Tibial artery (tissue), 4 donors: ENCODE measurements around the gene KCNJ13.

Experiments used
- DNase-seq, 2 donors: peaks; one replicate each; pipeline ENCODE4 v3.0.0-alpha.2; 2019
- H3K27ac ChIP-seq, 2 donors: fragments of 200-600 bp; sonication (generic) in 1 of 2; 1 replicate in 1 of 2; 2 replicates in 1 of 2; pipeline ENCODE4 v1.5.1; 2018 to 2019; ENCODE audit warnings: mild to moderate bottlenecking in 1 of 2
- H3K27me3 ChIP-seq, 2 donors: fragments of 200-600 bp; sonication (generic) in 1 of 2; one replicate each; pipeline versions ENCODE4 v1.5.1 to v1.6.0; 2016 to 2019
- H3K36me3 ChIP-seq, 3 donors: fragments of 200-600 bp; sonication (generic) in 2 of 3; one replicate each; pipeline ENCODE4 v1.5.1; 2016 to 2019; ENCODE audit warnings: mild to moderate bottlenecking in 2 of 3
- H3K4me1 ChIP-seq, 4 donors: fragments of 200-600 bp; sonication (generic) in 2 of 4; 1 replicate in 3 of 4; 2 replicates in 1 of 4; pipeline ENCODE4 v1.5.1; 2016 to 2019
- H3K4me3 ChIP-seq, 2 donors: fragments of 200-600 bp; sonication (generic) in 1 of 2; 1 replicate in 1 of 2; 2 replicates in 1 of 2; pipeline ENCODE4 v1.5.1; 2018 to 2019; ENCODE audit warnings: mild to moderate bottlenecking in 2 of 2
- H3K9me3 ChIP-seq, 3 donors: fragments of 200-600 bp; sonication (generic) in 1 of 3; one replicate each; pipeline ENCODE4 v1.5.1; 2016 to 2019
- intact Hi-C: fragments of 100-400 bp; cut with DNase I; formaldehyde crosslinking; loops from one replicate; pipeline ENCODE4 v1.15.0; 2023; ENCODE audit warnings: low total_unique reads
- TF ChIP-seq, protein P1 (sequence below), 2 experiments: fragments of 200-600 bp in 1 of 2; fragments of 450-650 bp in 1 of 2; IDR thresholded peaks; one replicate each; pipeline ENCODE4 v1.5.1; 2017 to 2019; ENCODE audit warnings: antibody characterized with exemption in 2 of 2, mild to moderate bottlenecking in 1 of 2, moderate library complexity in 1 of 2

The KCNJ13 gene

DNA sequence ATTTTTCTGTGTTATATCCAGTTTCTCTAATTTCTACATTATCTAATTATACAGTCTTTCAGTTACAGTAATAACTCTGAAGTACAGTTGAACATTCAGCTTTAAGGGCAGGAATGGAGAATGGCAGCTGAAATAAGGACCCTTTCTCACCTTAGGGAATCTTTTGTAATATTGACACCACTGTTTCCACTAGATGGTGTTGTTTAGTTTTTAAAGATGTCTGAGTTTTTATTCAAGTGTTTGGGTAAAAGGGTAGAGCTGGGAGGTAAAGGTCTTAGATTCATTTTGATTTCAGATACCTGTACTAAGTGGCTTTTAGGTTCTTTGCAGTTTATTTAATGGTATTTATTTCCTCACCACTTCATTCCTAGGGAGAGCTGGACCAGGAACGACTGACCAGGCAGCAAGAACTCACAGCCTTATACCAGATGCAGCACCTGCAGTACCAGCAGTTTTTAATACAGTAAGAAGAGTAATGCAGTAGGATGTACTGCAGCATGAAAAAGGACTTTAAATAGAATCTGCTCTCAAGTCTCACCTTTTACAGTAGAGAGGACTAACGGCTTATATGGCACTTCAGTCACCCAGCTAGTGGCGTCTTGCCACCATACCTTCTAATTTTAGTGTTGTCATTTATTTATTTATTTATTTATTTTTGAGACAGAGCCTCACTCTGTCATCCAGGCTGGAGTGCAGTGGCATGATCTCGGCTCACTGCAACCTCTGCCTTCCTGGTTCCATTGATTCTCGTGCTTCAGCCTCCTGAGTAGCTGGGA is 33.2 kb upstream of the KCNJ13 start:
- DNase-seq, result no peak
- H3K9me3 ChIP-seq, result no peaks in the 10 kb centered on the region
- H3K27ac ChIP-seq, result no peak overlapping the region
- TF ChIP-seq, protein P1, sequence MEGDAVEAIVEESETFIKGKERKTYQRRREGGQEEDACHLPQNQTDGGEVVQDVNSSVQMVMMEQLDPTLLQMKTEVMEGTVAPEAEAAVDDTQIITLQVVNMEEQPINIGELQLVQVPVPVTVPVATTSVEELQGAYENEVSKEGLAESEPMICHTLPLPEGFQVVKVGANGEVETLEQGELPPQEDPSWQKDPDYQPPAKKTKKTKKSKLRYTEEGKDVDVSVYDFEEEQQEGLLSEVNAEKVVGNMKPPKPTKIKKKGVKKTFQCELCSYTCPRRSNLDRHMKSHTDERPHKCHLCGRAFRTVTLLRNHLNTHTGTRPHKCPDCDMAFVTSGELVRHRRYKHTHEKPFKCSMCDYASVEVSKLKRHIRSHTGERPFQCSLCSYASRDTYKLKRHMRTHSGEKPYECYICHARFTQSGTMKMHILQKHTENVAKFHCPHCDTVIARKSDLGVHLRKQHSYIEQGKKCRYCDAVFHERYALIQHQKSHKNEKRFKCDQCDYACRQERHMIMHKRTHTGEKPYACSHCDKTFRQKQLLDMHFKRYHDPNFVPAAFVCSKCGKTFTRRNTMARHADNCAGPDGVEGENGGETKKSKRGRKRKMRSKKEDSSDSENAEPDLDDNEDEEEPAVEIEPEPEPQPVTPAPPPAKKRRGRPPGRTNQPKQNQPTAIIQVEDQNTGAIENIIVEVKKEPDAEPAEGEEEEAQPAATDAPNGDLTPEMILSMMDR (IDR thresholded peaks at IDR 0.05), result no peak
- H3K4me1 ChIP-seq, result no peaks in the 10 kb centered on the region
- no peaks in the 10 kb centered on the region for H3K27me3 ChIP-seq
- H3K4me3 ChIP-seq, result no peak overlapping the region
- H3K36me3 ChIP-seq, result peaks cover 74 to 79% (median 78%) of the 10 kb centered on the region in 3 donors
- intact Hi-C loops, result no loop called here

DNA sequence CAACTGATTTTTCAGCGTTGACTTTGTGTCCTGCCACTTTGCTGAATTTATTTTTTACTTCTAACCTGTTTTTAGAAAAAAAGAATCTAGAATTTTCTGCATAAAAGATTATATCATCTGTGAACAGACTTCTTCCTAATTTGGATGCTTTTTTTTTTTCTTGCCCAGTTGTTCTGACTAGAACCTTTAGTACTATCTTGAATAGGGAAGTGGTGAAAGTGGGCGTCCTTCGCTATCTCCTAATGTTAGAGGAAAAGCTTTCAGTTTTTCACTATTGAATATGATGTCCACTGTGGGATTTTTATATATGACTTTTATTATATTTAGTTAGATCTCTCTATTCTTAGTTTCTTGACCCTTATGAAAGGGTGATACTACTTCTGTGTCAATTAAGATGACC is 25.7 kb upstream of the KCNJ13 start:
- intact Hi-C loops, result no loop called here
- TF ChIP-seq, protein P1 (IDR thresholded peaks at IDR 0.05), result no peak
- peaks cover 36 to 50% (median 39%) of the 10 kb centered on the region in 3 donors for H3K36me3 ChIP-seq
- peaks cover 0 to 9% (median 0%) of the 10 kb centered on the region in 3 donors for H3K9me3 ChIP-seq
- no peak overlapping the region for H3K27ac ChIP-seq
- DNase-seq, result no peak
- no peaks in the 10 kb centered on the region for H3K27me3 ChIP-seq
- H3K4me3 ChIP-seq, result no peak overlapping the region
- peaks cover 0 to 4% (median 1%) of the 10 kb centered on the region in 4 donors for H3K4me1 ChIP-seq

DNA sequence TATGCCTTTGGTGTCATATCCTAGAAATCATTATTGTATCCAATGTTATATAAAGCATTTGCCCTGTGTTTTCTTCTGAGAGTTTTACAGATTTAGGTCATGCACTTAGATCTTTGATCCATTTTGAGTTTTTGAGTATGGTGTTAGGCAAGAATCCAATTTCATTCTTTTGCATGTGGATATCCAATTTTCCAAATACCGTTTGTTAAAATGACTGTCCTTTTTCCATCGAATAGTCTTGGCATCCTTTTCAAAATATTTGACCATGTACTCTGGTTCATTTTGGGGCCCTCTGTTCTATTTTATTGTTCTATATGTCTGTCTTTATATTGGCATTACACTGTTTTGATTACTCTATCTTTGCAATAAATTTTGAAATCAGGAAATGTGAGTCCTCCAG is 23.8 kb upstream of the KCNJ13 start:
- DNase-seq, result no peak
- TF ChIP-seq, protein P1 (IDR thresholded peaks at IDR 0.05), result no peak
- intact Hi-C loops, result no loop called here
- Histone ChIP-seq H3K4me1 (peaks cover 0 to 4% (median 1%) of the 10 kb centered on the region in 4 donors), H3K27me3 (no peaks in the 10 kb centered on the region), H3K4me3 (no peak overlapping the region), H3K9me3 (peaks cover 0 to 9% (median 0%) of the 10 kb centered on the region in 3 donors), H3K36me3 (peaks cover 46 to 56% (median 48%) of the 10 kb centered on the region in 3 donors), H3K27ac (no peak overlapping the region)

DNA sequence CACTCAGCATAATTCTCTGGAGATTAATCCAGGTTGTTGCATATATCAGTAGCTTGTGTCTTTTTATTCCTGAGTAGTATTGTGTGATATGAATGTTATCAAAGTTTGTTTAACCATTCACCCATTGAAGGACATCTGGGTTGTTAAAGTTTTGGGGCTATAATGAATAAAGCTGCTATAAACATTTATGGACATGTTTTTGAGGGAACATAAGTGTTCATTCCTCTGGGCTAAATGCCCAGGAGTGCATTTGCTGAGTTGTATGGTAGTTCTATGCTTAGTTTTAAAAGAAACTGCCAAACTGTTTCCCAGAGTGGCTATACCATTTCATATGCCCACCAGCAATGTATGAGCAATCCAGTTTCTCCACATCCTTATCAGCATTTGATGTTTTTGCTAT is 21.8 kb upstream of the KCNJ13 start:
- H3K4me1 ChIP-seq, result peaks cover 0 to 4% (median 1%) of the 10 kb centered on the region in 4 donors
- intact Hi-C loops, result no loop called here
- H3K4me3 ChIP-seq, result no peak overlapping the region
- peaks cover 62 to 75% (median 66%) of the 10 kb centered on the region in 3 donors for H3K36me3 ChIP-seq
- H3K27me3 ChIP-seq, result no peaks in the 10 kb centered on the region
- no peak overlapping the region for H3K27ac ChIP-seq
- H3K9me3 ChIP-seq, result peaks cover 0 to 9% (median 0%) of the 10 kb centered on the region in 3 donors
- TF ChIP-seq, protein P1 (IDR thresholded peaks at IDR 0.05), result no peak
- no peak for DNase-seq

DNA sequence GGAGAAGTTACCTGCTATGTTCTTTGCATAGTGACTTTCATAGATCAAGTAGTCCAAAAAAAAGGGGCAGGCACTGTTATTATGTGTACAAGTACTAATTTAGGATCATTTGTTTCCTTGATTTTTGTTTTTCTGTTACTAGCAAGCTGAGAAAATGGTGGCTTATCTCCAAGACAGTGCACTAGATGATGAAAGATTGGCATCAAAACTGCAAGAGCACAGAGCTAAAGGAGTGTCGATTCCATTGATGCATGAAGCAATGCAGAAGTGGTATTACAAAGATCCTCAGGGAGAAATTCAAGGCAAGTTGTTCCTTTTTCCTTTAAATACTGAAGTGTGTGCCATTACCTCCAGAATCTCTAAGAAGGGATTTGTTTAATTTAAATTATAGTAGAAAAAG is 19.6 kb upstream of the KCNJ13 start:
- H3K27me3 ChIP-seq, result no peaks in the 10 kb centered on the region
- no peaks in the 10 kb centered on the region for H3K9me3 ChIP-seq
- no peak overlapping the region for H3K27ac ChIP-seq
- DNase-seq, result no peak
- H3K4me1 ChIP-seq, result peaks cover 0 to 4% (median 1%) of the 10 kb centered on the region in 4 donors
- H3K4me3 ChIP-seq, result no peak overlapping the region
- peaks cover 65 to 77% (median 75%) of the 10 kb centered on the region in 3 donors for H3K36me3 ChIP-seq
- TF ChIP-seq, protein P1 (IDR thresholded peaks at IDR 0.05), result no peak
- intact Hi-C loops, result no loop called here
